HUES64 (cell line): ENCODE data around the gene XDH.

Source experiments
- H3K27ac ChIP-seq: 2 replicates; pipeline ENCODE4 v1.7.0; 2013; ENCODE audit warnings: low read depth, low read length, inconsistent platforms
- H3K27me3 ChIP-seq: 2 replicates; pipeline ENCODE4 v1.6.1; 2013; ENCODE audit warnings: mild to moderate bottlenecking, low read length; ENCODE audit not compliant: insufficient read depth
- H3K36me3 ChIP-seq: 2 replicates; pipeline ENCODE4 v1.6.1; 2013; ENCODE audit warnings: mild to moderate bottlenecking, low read length; ENCODE audit not compliant: insufficient read depth
- H3K4me1 ChIP-seq: 2 replicates; pipeline ENCODE4 v1.6.1; 2013; ENCODE audit warnings: mild to moderate bottlenecking, low read length, moderate library complexity; ENCODE audit not compliant: insufficient read depth
- H3K4me3 ChIP-seq: 2 replicates; pipeline ENCODE4 v1.5.1; 2013; ENCODE audit warnings: mild to moderate bottlenecking, low read length, moderate library complexity
- H3K9ac ChIP-seq: 2 replicates; pipeline ENCODE4 v1.6.1; 2013; ENCODE audit warnings: mild to moderate bottlenecking, low read depth, low read length
- H3K9me3 ChIP-seq: 2 replicates; pipeline ENCODE4 v1.6.1; 2013; ENCODE audit warnings: low read depth, low read length; ENCODE audit not compliant: insufficient read depth
- WGBS: fragments of 150-250, 120-280 bp; methylation state at CpG from one replicate; pipeline ENCODE4 v1.1.7; 2013; ENCODE audit warnings: missing lambda C conversion rate; 5-methylcytosine and 5-hydroxymethylcytosine counted together

The XDH gene

DNA sequence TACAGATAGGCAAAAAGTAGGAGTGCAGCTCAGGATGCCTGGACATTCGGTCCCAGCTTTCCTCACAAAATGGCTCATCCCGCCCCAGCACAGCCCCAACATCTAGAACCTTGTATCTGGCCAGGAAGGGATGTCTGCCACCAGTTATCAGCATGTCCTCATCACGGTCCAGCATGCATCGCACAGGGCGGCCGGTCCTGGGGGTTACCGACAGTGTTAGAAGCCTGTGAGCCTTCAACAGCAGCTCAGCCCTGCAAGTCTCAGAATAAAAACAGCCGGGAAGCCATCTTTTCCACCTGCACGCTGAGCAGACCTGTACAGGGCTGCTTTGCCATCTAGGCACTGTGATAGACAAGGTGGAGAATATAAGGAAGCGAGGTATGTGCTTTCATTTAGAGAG is 49.2 kb downstream of the XDH start:
- Histone ChIP-seq H3K36me3 (peaks cover 3% of the 10 kb centered on the region; the same call in 1 of the 2 replicates), H3K9me3 (no peaks in the 10 kb centered on the region), H3K9ac (no peak overlapping the region), H3K27ac (no peak overlapping the region), H3K4me1 (no peaks in the 10 kb centered on the region), H3K4me3 (no peak overlapping the region), H3K27me3 (no peaks in the 10 kb centered on the region)
- 96% methylated on average over 10 of the region's 10 CpGs for WGBS

DNA sequence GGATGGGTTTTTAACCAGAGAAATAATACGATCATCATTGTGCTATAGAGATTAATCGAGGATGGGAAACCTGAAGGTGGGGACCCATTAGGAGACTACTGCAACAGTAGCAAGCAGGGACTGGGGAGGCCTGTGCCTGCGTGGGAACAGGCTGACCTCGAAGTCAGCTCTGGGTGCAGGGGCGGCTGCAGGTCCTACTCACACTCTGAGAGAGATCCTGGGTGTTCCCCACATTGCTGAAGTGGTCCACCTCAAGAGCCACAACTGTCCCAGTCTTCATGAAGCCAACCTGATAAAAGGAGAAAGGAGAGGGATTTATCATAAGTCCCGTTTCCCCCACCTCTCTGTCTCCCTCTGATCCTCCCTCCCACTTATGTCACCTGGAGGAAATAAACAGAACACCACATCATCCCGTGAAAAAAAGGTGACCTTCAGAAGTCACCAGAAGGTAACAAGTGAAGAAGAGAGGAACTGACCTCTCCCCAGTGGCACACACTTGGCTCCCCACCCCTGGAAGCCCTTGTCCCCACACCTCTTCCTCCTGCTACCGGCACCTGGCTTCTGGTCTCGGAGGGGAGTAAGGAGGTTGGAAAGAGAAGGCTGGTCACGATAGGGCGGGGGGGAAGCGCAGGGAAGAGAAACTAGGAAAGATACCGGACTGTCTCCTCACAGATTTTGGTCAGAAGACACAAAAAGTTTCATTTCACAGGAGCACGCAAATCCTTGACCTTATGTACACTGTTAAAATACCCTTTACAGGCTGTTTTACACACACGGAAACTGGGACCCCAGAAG is 50.4 kb downstream of the XDH start:
- no peak overlapping the region for H3K27ac ChIP-seq
- H3K9ac ChIP-seq: no peak overlapping the region
- 91% methylated on average over 13 of the region's 15 CpGs for WGBS
- no peaks in the 10 kb centered on the region; the same call in 1 of the 2 replicates for H3K36me3 ChIP-seq
- H3K27me3 ChIP-seq: no peaks in the 10 kb centered on the region
- H3K4me1 ChIP-seq: no peaks in the 10 kb centered on the region
- no peak overlapping the region for H3K4me3 ChIP-seq
- no peaks in the 10 kb centered on the region for H3K9me3 ChIP-seq

- no peaks in the 10 kb centered on the region; the same call in 1 of the 2 replicates for H3K36me3 ChIP-seq
- H3K9ac ChIP-seq: no peak overlapping the region
- H3K27me3 ChIP-seq: no peaks in the 10 kb centered on the region
- H3K27ac ChIP-seq: no peak overlapping the region
- H3K9me3 ChIP-seq: no peaks in the 10 kb centered on the region
- no peaks in the 10 kb centered on the region for H3K4me1 ChIP-seq
- over 99% methylated on average over 5 of the region's 5 CpGs for WGBS
- no peak overlapping the region for H3K4me3 ChIP-seq
Observed at GRCh38 chr2:31362581-31362980, 52.0 kb downstream of the XDH start.

- Histone ChIP-seq H3K27ac (no peak overlapping the region), H3K27me3 (no peaks in the 10 kb centered on the region), H3K9me3 (no peaks in the 10 kb centered on the region), H3K36me3 (no peaks in the 10 kb centered on the region; the same call in 1 of the 2 replicates), H3K9ac (no peak overlapping the region), H3K4me3 (no peak overlapping the region), H3K4me1 (0 out of 2 replicates have a peak, but pooled peaks cover 3% of the 10 kb centered on the region)
- 94% methylated on average over 2 of the region's 2 CpGs for WGBS
Observed at GRCh38 chr2:31359229-31359628, 55.3 kb downstream of the XDH start.

DNA sequence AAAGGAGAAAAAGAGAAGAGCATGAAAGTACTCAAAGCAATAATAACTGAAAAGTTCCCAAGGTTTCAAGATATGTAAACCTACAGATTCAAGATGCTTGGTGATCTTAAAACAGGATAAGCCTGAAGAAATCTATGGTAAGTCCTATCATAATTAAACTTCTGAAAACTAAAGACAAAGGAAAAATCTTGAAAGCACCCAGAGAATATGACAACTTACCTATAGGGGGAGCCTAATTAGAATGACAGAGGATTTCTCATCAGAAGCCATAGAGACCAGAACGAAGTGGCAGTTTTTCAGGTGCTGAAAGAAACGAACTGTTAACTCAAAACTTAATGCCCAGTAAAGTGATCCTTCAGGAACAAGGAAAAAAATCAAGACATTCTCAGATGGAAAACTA is 59.7 kb downstream of the XDH start:
- H3K36me3 ChIP-seq: no peaks in the 10 kb centered on the region
- no peak overlapping the region for H3K4me3 ChIP-seq
- 52% methylated on average over 2 of the region's 2 CpGs for WGBS
- H3K9me3 ChIP-seq: no peaks in the 10 kb centered on the region
- no peaks in the 10 kb centered on the region for H3K27me3 ChIP-seq
- H3K4me1 ChIP-seq: 0 out of 2 replicates have a peak, but pooled peaks cover 3% of the 10 kb centered on the region
- no peak overlapping the region for H3K27ac ChIP-seq
- H3K9ac ChIP-seq: no peak overlapping the region

DNA sequence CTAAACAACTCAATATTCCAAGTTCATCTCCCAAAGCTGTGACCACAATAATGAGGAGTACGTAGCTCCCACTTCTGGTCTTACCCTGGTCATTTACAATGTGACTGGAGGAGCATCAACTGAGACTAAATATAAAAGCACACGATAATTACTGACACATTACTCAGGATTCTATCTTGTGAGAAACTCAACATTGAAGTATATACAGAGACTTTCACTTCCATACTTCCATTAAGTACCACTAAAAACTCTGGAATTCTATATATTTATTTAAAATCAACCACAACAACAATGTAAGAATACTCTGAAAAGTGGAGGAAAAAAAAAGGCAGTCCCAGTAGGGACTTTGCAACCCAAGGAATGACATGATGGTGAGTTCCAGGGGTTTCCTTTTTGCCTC is 61.4 kb downstream of the XDH start:
- Histone ChIP-seq H3K9me3 (no peaks in the 10 kb centered on the region), H3K27ac (no peak overlapping the region), H3K4me3 (no peak overlapping the region), H3K27me3 (no peaks in the 10 kb centered on the region), H3K36me3 (no peaks in the 10 kb centered on the region), H3K4me1 (0 out of 2 replicates have a peak, but pooled peaks cover 3% of the 10 kb centered on the region), H3K9ac (no peak overlapping the region)
- WGBS: 100% methylated on average over 2 of the region's 2 CpGs

- Histone ChIP-seq H3K9me3 (no peaks in the 10 kb centered on the region), H3K4me3 (no peak overlapping the region), H3K27me3 (no peaks in the 10 kb centered on the region), H3K9ac (no peak overlapping the region), H3K36me3 (peaks cover 3% of the 10 kb centered on the region; the same call in 1 of the 2 replicates), H3K4me1 (no peaks in the 10 kb centered on the region), H3K27ac (no peak overlapping the region)
- WGBS: 95% methylated on average over 6 of the region's 6 CpGs
Observed at GRCh38 chr2:31349684-31350083, 64.9 kb downstream of the XDH start.

DNA sequence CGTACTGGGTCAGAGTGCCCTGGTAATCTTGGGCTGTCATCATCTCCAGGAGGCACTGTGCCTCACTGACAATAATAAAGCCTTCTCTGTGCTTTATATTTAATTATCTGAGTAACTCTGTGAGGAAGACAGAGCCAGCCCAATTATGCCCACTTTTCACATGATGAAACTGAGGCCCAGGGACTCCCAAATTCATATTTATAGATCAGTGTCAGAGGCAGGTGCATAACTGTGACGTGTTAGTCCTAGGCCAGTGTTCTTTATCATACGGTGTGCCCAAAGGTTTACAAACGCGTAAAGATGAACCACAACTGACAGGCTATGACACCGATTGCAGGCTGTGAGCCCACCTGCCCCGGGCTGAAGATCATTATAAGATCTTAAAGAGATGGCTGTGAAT is 65.4 kb downstream of the XDH start:
- H3K4me3 ChIP-seq: no peak overlapping the region
- H3K36me3 ChIP-seq: peaks cover 3% of the 10 kb centered on the region; the same call in 1 of the 2 replicates
- no peak overlapping the region for H3K27ac ChIP-seq
- WGBS: 98% methylated on average over 7 of the region's 7 CpGs
- no peak overlapping the region for H3K9ac ChIP-seq
- H3K4me1 ChIP-seq: no peaks in the 10 kb centered on the region
- H3K27me3 ChIP-seq: no peaks in the 10 kb centered on the region
- no peaks in the 10 kb centered on the region for H3K9me3 ChIP-seq

DNA sequence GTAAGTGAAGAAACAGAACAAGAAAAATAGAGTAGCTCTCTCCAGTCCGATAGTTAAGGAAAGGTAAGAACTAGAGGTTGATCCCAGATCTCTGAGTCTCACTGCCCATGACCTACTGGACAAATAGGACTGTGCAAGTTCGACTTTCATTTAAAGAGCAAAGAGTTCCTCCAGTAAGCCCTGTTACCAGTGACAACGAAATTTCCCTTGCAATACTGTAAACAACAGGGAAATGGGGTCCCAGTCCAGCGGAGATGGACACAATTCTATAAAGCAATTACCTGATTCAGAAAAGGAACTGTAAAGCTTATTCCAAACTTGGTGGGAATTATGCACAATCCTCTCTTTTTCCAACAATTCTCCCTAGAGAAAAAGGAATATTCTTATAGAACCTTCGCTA is 65.9 kb downstream of the XDH start:
- Histone ChIP-seq H3K27me3 (no peaks in the 10 kb centered on the region), H3K9ac (no peak overlapping the region), H3K4me3 (no peak overlapping the region), H3K27ac (no peak overlapping the region), H3K4me1 (no peaks in the 10 kb centered on the region), H3K9me3 (no peaks in the 10 kb centered on the region), H3K36me3 (peaks cover 3% of the 10 kb centered on the region; the same call in 1 of the 2 replicates)
- WGBS: 93% methylated on average over 5 of the region's 5 CpGs

- WGBS: 90% methylated on average over 9 of the region's 9 CpGs
- Histone ChIP-seq H3K4me1 (no peaks in the 10 kb centered on the region), H3K9ac (no peak overlapping the region), H3K4me3 (no peak overlapping the region), H3K9me3 (no peaks in the 10 kb centered on the region), H3K36me3 (peaks cover 3% of the 10 kb centered on the region; the same call in 1 of the 2 replicates), H3K27ac (no peak overlapping the region), H3K27me3 (no peaks in the 10 kb centered on the region)
Observed at GRCh38 chr2:31347750-31348149, 66.8 kb downstream of the XDH start.

GRCh38 chr2:31347319-31347718 is 67.2 kb downstream of the XDH start:
- Histone ChIP-seq H3K27me3 (no peaks in the 10 kb centered on the region), H3K9me3 (no peaks in the 10 kb centered on the region), H3K9ac (no peak overlapping the region), H3K36me3 (peaks cover 3% of the 10 kb centered on the region; the same call in 1 of the 2 replicates), H3K27ac (no peak overlapping the region), H3K4me1 (no peaks in the 10 kb centered on the region), H3K4me3 (no peak overlapping the region)
- WGBS: 94% methylated on average over 6 of the region's 6 CpGs
